ENCODE data around the gene PDILT.
"Not testable (repeated sequence)": the region's sequence is repeated elsewhere in the genome, so short reads cannot be mapped to it uniquely, and the experiment has no call there.

DNA sequence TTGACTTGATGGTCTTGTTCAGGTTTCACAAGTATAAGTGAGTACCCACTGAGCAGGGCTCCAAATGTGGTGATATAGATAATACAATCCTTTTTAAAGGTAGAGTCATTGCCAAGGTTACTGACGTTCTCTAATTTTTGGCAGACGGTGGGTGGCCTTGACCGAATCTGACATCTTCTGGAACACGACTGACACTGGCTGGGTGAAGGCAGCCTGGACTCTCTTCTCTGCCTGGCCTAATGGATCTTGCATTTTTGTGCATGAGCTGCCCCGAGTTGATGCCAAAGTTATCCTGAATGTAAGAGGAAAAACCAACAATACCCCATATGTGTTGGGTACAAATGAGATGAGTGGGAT lies 19.2 kb upstream of the PDILT start:
- TF ChIP-seq, protein P1, sequence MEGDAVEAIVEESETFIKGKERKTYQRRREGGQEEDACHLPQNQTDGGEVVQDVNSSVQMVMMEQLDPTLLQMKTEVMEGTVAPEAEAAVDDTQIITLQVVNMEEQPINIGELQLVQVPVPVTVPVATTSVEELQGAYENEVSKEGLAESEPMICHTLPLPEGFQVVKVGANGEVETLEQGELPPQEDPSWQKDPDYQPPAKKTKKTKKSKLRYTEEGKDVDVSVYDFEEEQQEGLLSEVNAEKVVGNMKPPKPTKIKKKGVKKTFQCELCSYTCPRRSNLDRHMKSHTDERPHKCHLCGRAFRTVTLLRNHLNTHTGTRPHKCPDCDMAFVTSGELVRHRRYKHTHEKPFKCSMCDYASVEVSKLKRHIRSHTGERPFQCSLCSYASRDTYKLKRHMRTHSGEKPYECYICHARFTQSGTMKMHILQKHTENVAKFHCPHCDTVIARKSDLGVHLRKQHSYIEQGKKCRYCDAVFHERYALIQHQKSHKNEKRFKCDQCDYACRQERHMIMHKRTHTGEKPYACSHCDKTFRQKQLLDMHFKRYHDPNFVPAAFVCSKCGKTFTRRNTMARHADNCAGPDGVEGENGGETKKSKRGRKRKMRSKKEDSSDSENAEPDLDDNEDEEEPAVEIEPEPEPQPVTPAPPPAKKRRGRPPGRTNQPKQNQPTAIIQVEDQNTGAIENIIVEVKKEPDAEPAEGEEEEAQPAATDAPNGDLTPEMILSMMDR (conservative IDR thresholded peaks at IDR 0.05), result not testable (repeated sequence)
- TF ChIP-seq ZFX (IDR thresholded peaks at IDR 0.05), result not testable (repeated sequence)
